Hepatic stellate cell (primary cell): ENCODE results near the gene TUBGCP3.

Source experiments
- DNase-seq: peaks from one replicate; pipeline ENCODE4 v3.0.0; 2011; ENCODE audit warnings: low spot score

Gene TUBGCP3

GRCh38 chr13:112438515-112438914 is 149.4 kb downstream of the TUBGCP3 start:
- no peak for DNase-seq

GRCh38 chr13:112438094-112438493 is 149.9 kb downstream of the TUBGCP3 start:
- no peak for DNase-seq

GRCh38 chr13:112435973-112436372 is 152.0 kb downstream of the TUBGCP3 start:
- DNase-seq, result no peak
